ENCODE measurements around the gene CPZ.

- TF ChIP-seq CTCF (IDR thresholded peaks at IDR 0.05), result no peak
- no peak for TF ChIP-seq POLR2AphosphoS5 (IDR thresholded peaks at IDR 0.05)
These were observed 49.6 kb upstream of the CPZ start for GRCh38 chr4:8542776-8543525.

Measured in breast epithelium (tissue), 3 donors.